HG02763 (cell line): ENCODE measurements around the gene C1D.
"Not testable (repeated sequence)": the region's sequence is repeated elsewhere in the genome, so short reads cannot be mapped to it uniquely, and the experiment has no call there.

ENCODE experiments used
- ATAC-seq: cut with Tn5 transposase; IDR thresholded peaks from one replicate; pipeline ENCODE4 v1.9.1; 2021; ENCODE audit warnings: mild to moderate bottlenecking, moderate library complexity; ENCODE audit not compliant: unreplicated experiment

C1D gene

GRCh38 chr2:68009526-68009925, 53.3 kb downstream of the C1D start:
- ATAC-seq = no peak

- no peak for ATAC-seq
Observed at GRCh38 chr2:68000170-68000825, 62.5 kb downstream of the C1D start.

GRCh38 chr2:67999332-67999731, 63.5 kb downstream of the C1D start:
- ATAC-seq = no peak

DNA sequence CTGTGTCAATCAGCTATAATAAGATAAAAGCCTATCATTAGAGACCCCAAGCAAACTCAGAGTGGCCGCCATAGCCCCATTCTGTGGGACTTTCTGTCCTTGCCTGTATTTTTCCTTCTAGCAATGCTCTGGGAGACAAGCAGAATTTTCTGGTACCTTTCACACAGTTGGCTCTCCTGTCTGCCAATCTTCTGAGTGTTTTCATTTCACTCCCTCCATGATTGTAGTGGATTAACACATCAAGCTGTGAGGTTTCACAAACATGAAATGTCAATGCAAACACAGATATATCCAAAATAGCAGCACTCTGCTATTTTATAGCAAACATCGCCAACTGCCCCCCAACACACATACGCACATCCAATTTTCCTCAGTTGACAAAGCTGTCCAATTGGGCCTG, 64.9 kb downstream of the C1D start:
- ATAC-seq = no peak

- ATAC-seq = no peak
Observed at GRCh38 chr2:67997528-67997900, 65.3 kb downstream of the C1D start.

DNA sequence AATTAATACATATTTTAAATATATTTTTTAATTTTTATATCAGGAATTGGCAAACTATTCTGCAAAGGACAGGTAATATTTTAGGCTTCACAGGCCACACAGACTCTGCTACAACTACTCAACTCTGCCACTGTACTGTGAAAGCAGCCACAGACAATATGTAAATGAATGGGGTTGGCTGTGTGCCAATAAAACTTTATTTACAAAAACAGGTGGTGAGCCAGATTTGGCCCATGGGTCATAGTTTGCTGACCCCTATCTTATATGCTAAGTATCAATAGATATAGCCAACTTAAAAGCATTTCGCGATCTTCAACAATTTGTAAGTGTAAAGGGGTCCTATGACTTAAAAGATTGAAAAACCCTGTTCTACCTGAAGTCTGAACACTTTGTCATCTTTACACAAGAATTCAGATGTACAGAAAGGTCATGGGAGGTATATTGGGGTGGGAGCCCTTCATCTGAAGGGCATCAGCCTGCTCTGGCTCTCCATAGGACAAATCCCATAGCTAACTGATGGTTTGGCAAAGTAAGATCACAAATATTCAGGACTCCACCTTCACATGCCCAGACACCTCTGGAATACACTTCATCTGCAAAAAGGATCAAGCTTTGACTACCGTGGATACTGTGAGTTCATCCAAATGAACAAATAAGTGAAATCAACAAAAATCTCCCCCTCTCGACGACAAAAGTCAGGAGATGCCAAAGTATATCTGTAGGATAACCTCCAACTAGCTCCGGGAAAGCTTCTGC, 65.9 kb downstream of the C1D start:
- no peak for ATAC-seq

DNA sequence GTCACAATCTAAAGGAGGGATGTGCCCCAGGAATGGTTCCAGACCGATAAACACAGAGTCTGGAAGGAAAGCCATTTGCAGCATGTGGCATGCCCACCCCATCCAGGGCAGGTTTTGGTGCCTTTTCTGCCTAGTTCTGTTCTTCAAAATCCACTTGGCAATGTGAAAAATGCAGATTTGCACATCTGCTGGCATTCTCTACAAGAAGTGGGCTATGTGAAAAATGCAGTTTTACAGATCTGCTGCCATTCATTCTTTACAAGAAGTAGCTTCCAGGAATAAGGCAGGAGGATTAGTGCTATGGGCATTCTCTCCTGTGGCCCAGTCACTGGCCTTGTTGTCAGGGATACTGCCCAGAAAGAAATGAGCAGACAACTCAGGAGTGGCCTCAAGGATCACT, 68.1 kb downstream of the C1D start:
- no peak for ATAC-seq

DNA sequence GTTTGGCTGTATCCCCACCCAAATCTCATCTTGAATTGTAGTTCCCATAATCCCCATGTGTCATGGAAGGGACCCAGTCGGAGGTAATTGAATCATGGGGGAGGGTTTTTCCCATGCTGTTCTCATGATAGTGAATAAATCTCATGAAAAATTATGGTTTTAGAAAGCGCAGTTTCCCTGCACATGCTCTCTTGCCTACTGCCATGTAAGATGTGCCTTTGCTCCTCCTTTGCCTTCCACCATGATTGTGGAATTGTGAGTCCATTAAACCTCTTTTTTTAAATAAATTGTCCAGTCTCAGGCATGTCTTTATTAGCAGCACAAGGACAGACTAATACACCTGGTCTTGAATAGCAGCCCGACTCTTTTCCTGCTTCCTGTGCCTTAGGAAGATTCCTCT, 68.7 kb downstream of the C1D start:
- not testable (repeated sequence) for ATAC-seq

DNA sequence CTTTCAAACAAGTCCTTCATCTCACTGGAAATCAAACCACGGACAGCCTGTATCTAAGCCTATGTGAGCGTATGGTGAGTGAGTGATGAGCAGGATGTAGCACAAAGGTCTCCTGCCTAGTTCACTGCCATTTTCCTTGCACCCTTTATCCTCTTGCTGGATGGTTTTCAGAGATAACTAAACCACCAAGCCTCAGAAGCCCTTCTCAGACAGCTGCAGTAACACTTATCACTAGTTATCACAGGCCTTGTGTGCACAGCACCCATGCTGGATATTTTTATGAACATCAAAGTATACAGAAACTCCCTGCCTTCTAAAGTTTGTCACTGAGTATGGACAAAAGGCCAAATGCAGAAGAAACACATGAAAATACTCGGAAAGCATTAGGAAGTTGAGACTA, 69.5 kb downstream of the C1D start:
- no peak for ATAC-seq

- no peak for ATAC-seq
Observed at GRCh38 chr2:67991456-67991855, 71.3 kb downstream of the C1D start.
